OCI-LY7 (cell line): Measurements from ENCODE around the gene SLC6A17. TPM values are rescaled to one million over a fixed set of nuclear protein-coding genes. Genes with fewer than 3 reads are reported as not detected.

Source experiments
- BruUV-seq: library from RNA; stranded (reverse); fragments of 400-500 nt; replicated peaks from 2 replicates; lab custom pipeline; 2021; lab: Mats Ljungman, UMichigan
- CTCF ChIA-PET: fragments of 300-600 bp; sonication (Branson Sonifier 250); formaldehyde crosslinking; loops from one replicate; lab custom pipeline; 2022; ENCODE audit warnings: antibody characterized with exemption; ENCODE audit not compliant: unreplicated experiment; lab: Charles Lee
- POLR2A ChIA-PET: fragments of 300-600 bp; sonication (Branson Sonifier 250); formaldehyde crosslinking; loops from one replicate; lab custom pipeline; 2022; ENCODE audit warnings: antibody characterized with exemption; lab: Charles Lee
- DNase-seq: peaks from one replicate; pipeline ENCODE4 v3.0.0-alpha.2; 2015; ENCODE audit warnings: low spot score
- H2AFZ ChIP-seq: fragments of 200-600 bp; sonication (generic), shearing (Covaris generic); 2 replicates; pipeline ENCODE4 v1.6.1; 2014; ENCODE audit warnings: mild to moderate bottlenecking, antibody characterized with exemption, low read length, moderate library complexity
- H3K27ac ChIP-seq: fragments of 200-600 bp; sonication (generic); 2 replicates; pipeline ENCODE4 v1.5.1; 2014; ENCODE audit warnings: mixed run types, low read depth, mild to moderate bottlenecking, moderate library complexity, low read length, inconsistent platforms; ENCODE audit not compliant: poor library complexity, severe bottlenecking
- H3K36me3 ChIP-seq: fragments of 200-600 bp; sonication (generic); 2 replicates; pipeline ENCODE4 v1.6.1; 2014; ENCODE audit warnings: mild to moderate bottlenecking, antibody characterized with exemption, low read length, moderate library complexity, mixed read lengths; ENCODE audit not compliant: insufficient read depth
- H3K4me1 ChIP-seq: fragments of 200-600 bp; sonication (generic); 2 replicates; pipeline ENCODE4 v1.5.1; 2014; ENCODE audit warnings: mild to moderate bottlenecking, low read length; ENCODE audit not compliant: insufficient read depth, poor library complexity, severe bottlenecking
- H3K4me2 ChIP-seq: fragments of 200-600 bp; sonication (generic); 2 replicates; pipeline ENCODE4 v1.6.1; 2014; ENCODE audit warnings: mild to moderate bottlenecking, low read length
- H3K4me3 ChIP-seq: fragments of 200-600 bp; sonication (generic); 2 replicates; pipeline ENCODE4 v1.5.1; 2014; ENCODE audit warnings: mild to moderate bottlenecking, low read depth, low read length; ENCODE audit not compliant: poor library complexity, severe bottlenecking
- H3K79me2 ChIP-seq: fragments of 200-600 bp; sonication (generic); 2 replicates; pipeline ENCODE4 v1.6.1; 2016; ENCODE audit warnings: low read depth, mild to moderate bottlenecking, low read length, moderate library complexity, mixed read lengths; ENCODE audit not compliant: insufficient read depth
- H3K9me2 ChIP-seq: fragments of 200-600 bp; sonication (generic); 2 replicates; pipeline ENCODE4 v1.6.1; 2016; ENCODE audit warnings: mild to moderate bottlenecking, low read length, mixed read lengths; ENCODE audit not compliant: insufficient read depth
- H3K9me3 ChIP-seq: fragments of 200-600 bp; sonication (generic); 2 replicates; pipeline ENCODE4 v1.6.1; 2014; ENCODE audit warnings: mild to moderate bottlenecking, mixed run types, low read length, mixed read lengths
- H4K20me1 ChIP-seq: fragments of 200-600 bp; sonication (generic); 2 replicates; pipeline ENCODE4 v1.6.1; 2014; ENCODE audit warnings: mild to moderate bottlenecking, antibody characterized with exemption, low read length, moderate library complexity, mixed read lengths; ENCODE audit not compliant: insufficient read depth
- EZH2phosphoT487 ChIP-seq: fragments of 200-600 bp; sonication (generic); IDR thresholded peaks from 2 replicates; pipeline ENCODE4 v1.6.1; 2018; ENCODE audit warnings: low read depth, borderline replicate concordance, mild to moderate bottlenecking, mixed run types, antibody characterized with exemption, low read length, moderate library complexity, mixed read lengths
- intact Hi-C: fragments of 100-400 bp; cut with micrococcal nuclease; formaldehyde crosslinking; loops from one replicate; pipeline ENCODE4 v1.10.0; 2022; ENCODE audit not compliant: unreplicated experiment
- total RNA-seq, 2 experiments: library from RNA; depleted of rRNA in 1 of 2; stranded (reverse); fragments of >200 nt in 1 of 2; shearing (Covaris generic) in 1 of 2; gene quantifications; 2 replicates each; pipeline ENCODE4 v1.2.3, GENCODE V29; 2014 to 2022
- TF ChIP-seq, protein P1 (sequence below): fragments of 200-600 bp; sonication (generic); conservative IDR thresholded peaks from 2 replicates; pipeline ENCODE4 v1.5.1; 2014; ENCODE audit warnings: mild to moderate bottlenecking, antibody characterized with exemption, low read length, moderate library complexity, mixed read lengths

Gene SLC6A17
- total RNA-seq, 2 experiments from 2014 or later, result not detected

DNA sequence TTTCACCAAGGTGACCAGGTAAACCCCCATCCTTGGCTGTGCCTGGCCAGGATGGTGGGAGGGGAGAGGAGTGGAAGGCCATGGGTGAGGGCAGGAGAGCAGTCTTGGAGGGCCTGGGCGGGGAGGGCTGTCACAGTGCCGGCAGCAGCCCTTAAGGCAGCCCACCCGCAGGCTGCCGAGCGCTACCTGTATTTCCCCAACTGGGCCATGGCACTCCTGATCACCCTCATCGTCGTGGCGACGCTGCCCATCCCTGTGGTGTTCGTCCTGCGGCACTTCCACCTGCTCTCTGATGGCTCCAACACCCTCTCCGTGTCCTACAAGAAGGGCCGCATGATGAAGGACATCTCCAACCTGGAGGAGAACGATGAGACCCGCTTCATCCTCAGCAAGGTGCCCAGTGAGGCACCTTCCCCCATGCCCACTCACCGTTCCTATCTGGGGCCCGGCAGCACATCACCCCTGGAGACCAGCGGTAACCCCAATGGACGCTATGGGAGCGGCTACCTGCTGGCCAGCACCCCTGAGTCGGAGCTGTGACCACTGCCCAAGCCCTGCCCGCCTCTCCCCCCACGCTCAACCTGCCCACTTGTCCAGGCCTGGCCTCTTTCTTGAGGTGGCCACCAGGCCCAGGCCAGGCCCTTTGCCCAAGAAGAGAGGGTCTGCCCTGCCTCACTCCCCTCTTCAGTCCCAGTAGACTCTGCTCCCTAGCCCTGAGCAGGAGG, 47.8 kb downstream of the SLC6A17 start:
- H3K9me2 ChIP-seq, result no peaks in the 10 kb centered on the region
- H3K27ac ChIP-seq, result no peak overlapping the region
- intact Hi-C loops, result loop anchor here (2.0 kb wide), 1 partner anchor 299 kb away; no protein-coding TSS in a partner anchor
- BruUV-seq, result no TSS peak
- no peak for TF ChIP-seq EZH2phosphoT487
- TF ChIP-seq, protein P1, sequence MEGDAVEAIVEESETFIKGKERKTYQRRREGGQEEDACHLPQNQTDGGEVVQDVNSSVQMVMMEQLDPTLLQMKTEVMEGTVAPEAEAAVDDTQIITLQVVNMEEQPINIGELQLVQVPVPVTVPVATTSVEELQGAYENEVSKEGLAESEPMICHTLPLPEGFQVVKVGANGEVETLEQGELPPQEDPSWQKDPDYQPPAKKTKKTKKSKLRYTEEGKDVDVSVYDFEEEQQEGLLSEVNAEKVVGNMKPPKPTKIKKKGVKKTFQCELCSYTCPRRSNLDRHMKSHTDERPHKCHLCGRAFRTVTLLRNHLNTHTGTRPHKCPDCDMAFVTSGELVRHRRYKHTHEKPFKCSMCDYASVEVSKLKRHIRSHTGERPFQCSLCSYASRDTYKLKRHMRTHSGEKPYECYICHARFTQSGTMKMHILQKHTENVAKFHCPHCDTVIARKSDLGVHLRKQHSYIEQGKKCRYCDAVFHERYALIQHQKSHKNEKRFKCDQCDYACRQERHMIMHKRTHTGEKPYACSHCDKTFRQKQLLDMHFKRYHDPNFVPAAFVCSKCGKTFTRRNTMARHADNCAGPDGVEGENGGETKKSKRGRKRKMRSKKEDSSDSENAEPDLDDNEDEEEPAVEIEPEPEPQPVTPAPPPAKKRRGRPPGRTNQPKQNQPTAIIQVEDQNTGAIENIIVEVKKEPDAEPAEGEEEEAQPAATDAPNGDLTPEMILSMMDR, result no peak
- H3K36me3 ChIP-seq, result no peaks in the 10 kb centered on the region
- no peak overlapping the region for H2AFZ ChIP-seq
- no peaks in the 10 kb centered on the region for H3K79me2 ChIP-seq
- no peaks in the 10 kb centered on the region for H4K20me1 ChIP-seq
- no peak for DNase-seq
- ChIA-PET CTCF (no interaction called here), POLR2A (interaction anchor here (0.6 kb wide), 1 partner anchor 173 kb away, joined by 3 read pairs; no protein-coding TSS in a partner anchor)
- H3K4me1 ChIP-seq, result peaks cover 2% of the 10 kb centered on the region
- no peaks in the 10 kb centered on the region for H3K9me3 ChIP-seq
- H3K4me3 ChIP-seq, result no peak overlapping the region
- H3K4me2 ChIP-seq, result no peak overlapping the region

DNA sequence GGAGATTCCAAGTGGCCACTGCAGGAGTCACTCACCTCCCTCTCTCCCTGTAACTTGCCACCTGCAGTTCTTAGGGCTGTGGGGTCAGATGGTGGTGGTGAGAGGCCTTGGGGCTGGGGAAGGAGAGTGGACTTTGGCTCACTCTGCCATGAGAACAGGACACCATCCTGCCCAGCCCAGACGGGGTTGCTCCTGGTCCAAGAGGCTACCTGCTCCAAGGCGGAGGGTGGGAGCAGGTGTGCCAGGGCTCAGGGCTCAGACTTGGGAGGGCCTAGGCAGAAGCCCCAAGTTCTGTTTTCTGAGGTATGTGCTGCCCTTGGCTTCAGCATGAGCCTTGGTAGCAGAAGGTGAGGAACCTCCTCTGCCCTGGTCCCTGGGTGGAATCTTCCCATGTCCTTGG, 48.5 kb downstream of the SLC6A17 start:
- no TSS peak for BruUV-seq
- Histone ChIP-seq H2AFZ (no peak overlapping the region), H3K79me2 (no peaks in the 10 kb centered on the region), H4K20me1 (no peaks in the 10 kb centered on the region), H3K27ac (no peak overlapping the region), H3K4me2 (no peak overlapping the region), H3K36me3 (no peaks in the 10 kb centered on the region), H3K9me3 (no peaks in the 10 kb centered on the region), H3K9me2 (no peaks in the 10 kb centered on the region), H3K4me3 (no peak overlapping the region), H3K4me1 (peaks cover 6% of the 10 kb centered on the region)
- CTCF ChIA-PET, result no interaction called here
- no peak for DNase-seq
- POLR2A ChIA-PET, result no interaction called here
- TF ChIP-seq, protein P1, result no peak
- TF ChIP-seq EZH2phosphoT487, result no peak
- intact Hi-C loops, result no loop called here

DNA sequence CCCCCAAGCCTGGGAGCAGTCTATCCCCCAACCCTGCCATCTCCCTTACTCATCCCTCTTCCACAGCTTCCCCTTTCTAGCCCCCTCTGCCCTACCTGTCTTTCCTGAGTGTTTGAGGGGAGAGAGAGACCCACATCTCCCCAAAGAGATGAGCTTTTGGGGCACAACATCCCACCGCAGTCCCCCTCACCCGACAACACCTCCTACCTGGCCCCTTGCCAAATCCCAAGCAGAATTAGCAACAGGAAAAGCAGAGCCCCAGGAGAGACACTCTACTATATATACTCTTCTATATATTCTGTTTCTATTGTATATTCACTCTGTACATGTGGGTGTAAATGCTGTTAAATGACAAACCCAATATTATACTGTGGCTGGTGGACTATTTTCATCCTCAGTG, 49.9 kb downstream of the SLC6A17 start:
- no peak for DNase-seq
- ChIA-PET POLR2A (no interaction called here), CTCF (interaction anchor here (0.5 kb wide), 1 partner anchor 17 kb away, joined by 3 read pairs; no protein-coding TSS in a partner anchor)
- Histone ChIP-seq H3K9me2 (no peaks in the 10 kb centered on the region), H3K9me3 (no peaks in the 10 kb centered on the region), H3K79me2 (no peaks in the 10 kb centered on the region), H2AFZ (no peak overlapping the region), H3K4me3 (no peak overlapping the region), H3K27ac (no peak overlapping the region), H4K20me1 (no peaks in the 10 kb centered on the region), H3K4me1 (peaks cover 6% of the 10 kb centered on the region), H3K4me2 (no peak overlapping the region), H3K36me3 (no peaks in the 10 kb centered on the region)
- TF ChIP-seq, protein P1, result no peak
- TF ChIP-seq EZH2phosphoT487, result no peak
- BruUV-seq, result no TSS peak
- intact Hi-C loops, result loop anchor here (10.0 kb wide), 1 partner anchor 585 kb away; no protein-coding TSS in a partner anchor
